Psoas muscle (tissue), 8 donors: ENCODE measurements around the gene CEP72. TPM values are rescaled to one million over a fixed set of nuclear protein-coding genes. Genes with fewer than 3 reads are reported as not detected.
A peak's percentile ranks its signal among the peaks of the same experiment; 100 is the strongest.

Experiments used
- ATAC-seq, 4 donors: fragments of 200-7000 bp; cut with Tn5 transposase; one replicate each; pipeline ENCODE4 v1.9.1; 2020; ENCODE audit warnings: moderate library complexity in 3 of 4, mild to moderate bottlenecking in 2 of 4
- DNase-seq, 2 donors: peaks; one replicate each; pipeline ENCODE4 v3.0.0-alpha.2; 2020
- H3K27ac ChIP-seq: fragments of 200-600 bp; one replicate; pipeline ENCODE4 v1.8.0; 2022
- H3K27me3 ChIP-seq, 3 donors: fragments of 200-600 bp in 1 of 3; one replicate each; pipeline versions ENCODE4 v1.6.1 to v1.8.0; 2013 to 2022; ENCODE audit warnings: low read length in 2 of 3, mild to moderate bottlenecking in 2 of 3, moderate library complexity in 1 of 3; ENCODE audit not compliant: insufficient read depth in 3 of 3
- H3K36me3 ChIP-seq, 2 donors: fragments of 200-600 bp in 1 of 2; one replicate each; pipeline versions ENCODE4 v1.6.1 to v1.8.0; 2013 to 2022; ENCODE audit warnings: low read depth in 1 of 2, mild to moderate bottlenecking in 1 of 2, moderate library complexity in 1 of 2; ENCODE audit not compliant: insufficient read depth in 1 of 2
- H3K4me1 ChIP-seq: fragments of 200-600 bp; one replicate; pipeline ENCODE4 v1.8.0; 2022
- H3K4me3 ChIP-seq: fragments of 200-600 bp; one replicate; pipeline ENCODE4 v1.8.0; 2022; ENCODE audit warnings: mild to moderate bottlenecking
- H3K9me3 ChIP-seq: fragments of 200-600 bp; one replicate; pipeline ENCODE4 v1.8.0; 2022
- CTCF ChIP-seq: fragments of 200-600 bp; IDR thresholded peaks from one replicate; pipeline ENCODE4 v1.8.0; 2022; ENCODE audit warnings: antibody characterized with exemption
- WGBS, 3 donors: extraction: QIAGEN DNeasy Blood & Tissue Kit; methylation state at CpG; one replicate each; pipeline versions ENCODE4 v1.1.6 to v1.1.7; 2013; 5-methylcytosine and 5-hydroxymethylcytosine counted together
- intact Hi-C, 2 donors: fragments of 100-400 bp; cut with DNase I; formaldehyde crosslinking; loops; one replicate each; pipeline versions ENCODE4 v1.11.0 to v1.14.2; 2022
- polyA plus RNA-seq, 3 donors: library from polyadenylated mRNA; stranded (reverse); fragments of 200-250 nt; gene quantifications; one replicate each; pipeline ENCODE4 v1.2.3, GENCODE V29; 2013
- total RNA-seq, 4 donors: library from RNA; stranded (reverse); fragmentation: NEBNext Ultra II Directional in 2 of 4; extraction: Animal tissue kit (Norgen Biotek cat#: 25700) in 2 of 4; gene quantifications; one replicate each; pipeline versions ENCODE4 v1.2.1 to v1.2.4, GENCODE V29; 2021 to 2023
- donor health status: healthy with polysubstance abuse.
- donor health status: DM: no; HTN: no; CAD: no; lungs with moderate emphysema.
- donor health status: Bipolar disorder and iron deficiency.
- donor health status: healthy.
- donor health status: DM: yes; HTN: yes; CAD: no.
- donor health status: DM: no; HTN: no; CAD: no.
- donor health status: DM: no; HTN: no; CAD: no.
- donor health status: DM: yes; HTN: yes; CAD: no.

CEP72 gene
- total and polyA plus RNA-seq, 7 donors: 0.43 to 2.4 (median 0.71) TPM

- peak in 1 of 2 donors; percentile 4 for DNase-seq
These were observed 45.4 kb downstream of the CEP72 start for GRCh38 chr5:657570-657969.

GRCh38 chr5:658103-658502, 46.0 kb downstream of the CEP72 start:
- no peak for TF ChIP-seq CTCF
- no peak for ATAC-seq
- DNase-seq: no peak
- Histone ChIP-seq H3K27ac (no peak overlapping the region), H3K9me3 (no peaks in the 10 kb centered on the region), H3K4me3 (no peak overlapping the region), H3K4me1 (no peaks in the 10 kb centered on the region), H3K36me3 (peaks cover 0 to 21% of the 10 kb centered on the region in 2 donors), H3K27me3 (no peaks in the 10 kb centered on the region)
- intact Hi-C loops: no loop called here
- WGBS, 3 donors: 97 to 100% (median 100%) methylated on average over 5 of the region's 5 CpGs

More at GRCh38 chr5:657570-657969, 45.4 kb downstream of the CEP72 start:
- no peak for ATAC-seq
- Histone ChIP-seq H3K4me1 (no peaks in the 10 kb centered on the region), H3K4me3 (no peak overlapping the region), H3K27me3 (no peaks in the 10 kb centered on the region), H3K9me3 (no peaks in the 10 kb centered on the region), H3K27ac (no peak overlapping the region), H3K36me3 (peaks cover 0 to 20% of the 10 kb centered on the region in 2 donors)
- WGBS, 3 donors: 92 to 96% (median 94%) methylated on average over 6 of the region's 6 CpGs
- no peak for TF ChIP-seq CTCF
- intact Hi-C loops: no loop called here

GRCh38 chr5:659496-660263, 47.5 kb downstream of the CEP72 start:
- ATAC-seq (no peak), DNase-seq (no peak)
- intact Hi-C loops: no loop called here

GRCh38 chr5:660491-661030, 48.4 kb downstream of the CEP72 start:
- Histone ChIP-seq H3K4me1 (no peaks in the 10 kb centered on the region), H3K36me3 (peaks cover 0 to 42% of the 10 kb centered on the region in 2 donors), H3K9me3 (no peaks in the 10 kb centered on the region), H3K27ac (no peak overlapping the region), H3K4me3 (no peak overlapping the region), H3K27me3 (no peaks in the 10 kb centered on the region)
- 97% methylated on average over 11 of the region's 11 CpGs for WGBS, 3 donors
- DNase-seq (no peak), ATAC-seq (no peak)
- intact Hi-C loops: no loop called here
- TF ChIP-seq CTCF: no peak

More at GRCh38 chr5:659496-660263, 47.5 kb downstream of the CEP72 start:
- H3K4me1 ChIP-seq: no peaks in the 10 kb centered on the region
- H3K36me3 ChIP-seq: peaks cover 0 to 37% of the 10 kb centered on the region in 2 donors
- WGBS, 3 donors: 95 to 97% (median 97%) methylated on average over 16 of the region's 16 CpGs
- no peak overlapping the region for H3K27ac ChIP-seq
- TF ChIP-seq CTCF: no peak
- no peaks in the 10 kb centered on the region for H3K9me3 ChIP-seq
- no peaks in the 10 kb centered on the region for H3K27me3 ChIP-seq
- no peak overlapping the region for H3K4me3 ChIP-seq
